ENCODE data around the gene USP22.

USP22 gene

DNA sequence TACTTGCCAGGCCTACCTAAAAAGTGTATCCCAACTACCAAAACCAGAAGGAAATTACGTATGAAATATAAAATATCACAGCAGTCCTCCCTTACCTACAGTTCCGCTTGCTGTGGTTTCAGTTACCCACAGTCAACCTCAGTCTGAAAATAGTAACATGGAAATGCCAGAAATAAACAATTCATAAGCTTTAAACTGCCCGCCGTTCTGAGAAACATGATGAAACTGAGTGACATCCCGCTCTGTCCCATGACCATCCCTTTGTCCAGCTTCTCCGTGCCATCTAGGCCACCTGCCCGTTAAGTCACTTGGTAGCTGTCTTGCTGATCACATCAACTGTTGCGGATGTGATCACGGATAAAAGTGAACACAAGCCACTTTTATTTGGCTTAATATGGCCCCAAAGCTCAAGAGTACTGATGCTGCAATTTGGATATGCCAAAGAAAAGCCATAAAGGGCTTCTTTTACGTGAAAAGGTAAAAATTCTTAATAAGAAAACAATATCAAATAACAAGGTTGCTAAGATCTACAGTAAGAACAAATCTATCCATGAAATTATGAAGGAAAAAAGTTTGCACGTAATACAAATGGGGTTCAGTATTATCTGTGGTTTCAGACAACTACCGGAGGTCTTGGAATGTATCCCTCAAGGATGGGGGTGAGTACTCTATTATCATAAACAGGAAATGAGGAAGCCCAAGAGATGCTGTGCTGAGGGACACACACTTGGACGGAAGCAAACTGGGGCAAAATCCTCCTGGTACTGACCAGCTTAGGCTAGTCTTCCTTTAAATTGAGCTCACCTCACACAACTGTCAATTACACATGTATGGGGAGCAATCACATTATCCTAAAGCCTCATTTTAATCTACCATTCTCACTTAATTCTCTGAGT, 8.2 kb downstream of the USP22 start:
- no peaks in the 10 kb centered on the region for H3K4me1 ChIP-seq

GRCh38 chr17:21033350-21033749, 9.5 kb downstream of the USP22 start:
- DNase-seq, result no peak
- Histone ChIP-seq H3K36me3 (peaks cover 21% of the 10 kb centered on the region), H3K27me3 (no peaks in the 10 kb centered on the region), H3K4me3 (ENCODE audit: low read depth, low read length) (no peak overlapping the region), H3K9me3 (no peaks in the 10 kb centered on the region), H3K4me1 (no peaks in the 10 kb centered on the region)
- TF ChIP-seq, protein P1, sequence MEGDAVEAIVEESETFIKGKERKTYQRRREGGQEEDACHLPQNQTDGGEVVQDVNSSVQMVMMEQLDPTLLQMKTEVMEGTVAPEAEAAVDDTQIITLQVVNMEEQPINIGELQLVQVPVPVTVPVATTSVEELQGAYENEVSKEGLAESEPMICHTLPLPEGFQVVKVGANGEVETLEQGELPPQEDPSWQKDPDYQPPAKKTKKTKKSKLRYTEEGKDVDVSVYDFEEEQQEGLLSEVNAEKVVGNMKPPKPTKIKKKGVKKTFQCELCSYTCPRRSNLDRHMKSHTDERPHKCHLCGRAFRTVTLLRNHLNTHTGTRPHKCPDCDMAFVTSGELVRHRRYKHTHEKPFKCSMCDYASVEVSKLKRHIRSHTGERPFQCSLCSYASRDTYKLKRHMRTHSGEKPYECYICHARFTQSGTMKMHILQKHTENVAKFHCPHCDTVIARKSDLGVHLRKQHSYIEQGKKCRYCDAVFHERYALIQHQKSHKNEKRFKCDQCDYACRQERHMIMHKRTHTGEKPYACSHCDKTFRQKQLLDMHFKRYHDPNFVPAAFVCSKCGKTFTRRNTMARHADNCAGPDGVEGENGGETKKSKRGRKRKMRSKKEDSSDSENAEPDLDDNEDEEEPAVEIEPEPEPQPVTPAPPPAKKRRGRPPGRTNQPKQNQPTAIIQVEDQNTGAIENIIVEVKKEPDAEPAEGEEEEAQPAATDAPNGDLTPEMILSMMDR (IDR thresholded peaks at IDR 0.05; ENCODE audit: low read depth, low read length), result no peak

More for the DNA sequence above, 8.2 kb downstream of the USP22 start:
- H3K4me3 ChIP-seq (ENCODE audit: low read depth, low read length), result no peak overlapping the region
- H3K27me3 ChIP-seq, result no peaks in the 10 kb centered on the region
- TF ChIP-seq, protein P1 (IDR thresholded peaks at IDR 0.05; ENCODE audit: low read depth, low read length), result no peak
- H3K36me3 ChIP-seq, result peaks cover 19% of the 10 kb centered on the region
- no peak for DNase-seq
- no peaks in the 10 kb centered on the region for H3K9me3 ChIP-seq

DNA sequence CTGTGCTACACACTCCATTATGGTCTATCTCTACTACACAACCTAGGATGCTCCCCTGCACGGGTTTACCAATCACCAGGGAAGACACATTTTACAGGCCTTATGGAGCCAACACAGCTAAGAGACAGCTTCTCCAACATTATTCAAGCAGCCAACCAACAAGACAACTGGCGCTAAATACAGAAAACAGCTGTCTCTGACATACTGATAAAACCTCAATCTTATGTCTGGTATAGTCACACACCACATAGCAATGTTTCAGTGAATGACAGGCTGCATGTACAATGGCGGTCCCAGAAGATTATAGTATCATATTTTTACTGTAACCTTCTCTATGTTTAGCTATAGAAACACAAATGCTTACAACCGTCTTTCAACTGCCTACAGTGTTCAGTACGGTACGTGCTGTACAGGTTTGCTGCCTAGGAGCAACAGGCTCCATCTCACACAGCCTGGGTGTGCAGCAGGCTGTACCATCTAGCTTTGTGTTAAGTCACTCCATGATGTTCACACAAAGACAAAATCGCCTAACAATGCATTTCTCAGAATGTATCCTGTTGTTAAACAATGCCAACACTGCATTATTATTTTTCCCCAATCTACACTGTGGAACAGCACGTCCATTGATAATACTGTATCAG, 10.9 kb downstream of the USP22 start:
- no peak for DNase-seq
- H3K36me3 ChIP-seq, result peaks cover 24% of the 10 kb centered on the region
- H3K4me3 ChIP-seq (ENCODE audit: low read depth, low read length), result no peak overlapping the region
- H3K27me3 ChIP-seq, result no peaks in the 10 kb centered on the region
- no peaks in the 10 kb centered on the region for H3K4me1 ChIP-seq
- H3K9me3 ChIP-seq, result no peaks in the 10 kb centered on the region
- TF ChIP-seq, protein P1 (IDR thresholded peaks at IDR 0.05; ENCODE audit: low read depth, low read length), result no peak

DNA sequence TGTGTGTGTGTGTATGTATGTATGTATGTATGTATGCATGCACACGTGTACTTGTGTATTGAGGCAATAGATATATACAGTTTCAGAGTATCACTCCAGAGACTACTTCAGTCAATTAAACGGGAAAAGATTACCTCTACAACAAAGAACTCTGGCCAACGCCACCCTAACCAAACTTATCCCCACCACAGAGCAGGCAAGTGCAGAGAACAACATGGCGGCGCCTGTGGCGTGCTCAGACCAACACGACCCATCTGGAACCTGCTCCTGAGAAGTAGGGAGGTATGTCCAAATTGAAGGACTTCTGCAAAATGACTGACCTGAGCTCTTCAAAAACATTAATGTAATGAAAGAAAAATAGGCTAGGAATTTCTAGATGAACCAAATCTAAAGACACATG, 12.4 kb downstream of the USP22 start:
- H3K27me3 ChIP-seq, result no peaks in the 10 kb centered on the region
- H3K9me3 ChIP-seq, result no peaks in the 10 kb centered on the region
- H3K36me3 ChIP-seq, result peaks cover 36% of the 10 kb centered on the region
- TF ChIP-seq, protein P1 (IDR thresholded peaks at IDR 0.05; ENCODE audit: low read depth, low read length), result no peak
- no peak overlapping the region for H3K4me3 ChIP-seq (ENCODE audit: low read depth, low read length)
- no peaks in the 10 kb centered on the region for H3K4me1 ChIP-seq
- DNase-seq, result no peak

DNA sequence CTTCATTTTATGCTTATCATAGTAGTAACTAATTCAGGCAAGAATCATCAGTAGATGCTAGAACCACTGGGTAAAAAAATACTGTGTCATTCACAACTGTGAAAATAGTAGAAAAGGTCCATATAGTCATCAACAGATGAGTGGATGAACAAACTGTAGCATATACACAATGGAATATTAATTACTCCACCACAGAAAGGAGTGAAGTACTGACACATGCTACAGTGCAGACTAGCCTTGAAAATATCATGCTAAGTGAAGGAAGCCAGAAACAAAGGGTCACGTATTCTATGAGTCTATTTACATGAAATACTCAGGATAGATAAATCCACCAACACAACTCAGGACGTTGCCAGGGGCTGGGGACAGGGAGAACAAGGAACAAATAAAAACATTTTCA, 13.3 kb downstream of the USP22 start:
- Histone ChIP-seq H3K4me1 (no peaks in the 10 kb centered on the region), H3K36me3 (peaks cover 42% of the 10 kb centered on the region), H3K4me3 (ENCODE audit: low read depth, low read length) (no peak overlapping the region), H3K27me3 (no peaks in the 10 kb centered on the region), H3K9me3 (no peaks in the 10 kb centered on the region)
- TF ChIP-seq, protein P1 (IDR thresholded peaks at IDR 0.05; ENCODE audit: low read depth, low read length), result no peak
- DNase-seq, result no peak

- DNase-seq, result no peak
- H3K36me3 ChIP-seq, result peaks cover 46% of the 10 kb centered on the region
- H3K4me3 ChIP-seq (ENCODE audit: low read depth, low read length), result no peak overlapping the region
- H3K4me1 ChIP-seq, result no peaks in the 10 kb centered on the region
- TF ChIP-seq, protein P1 (IDR thresholded peaks at IDR 0.05; ENCODE audit: low read depth, low read length), result no peak
- no peaks in the 10 kb centered on the region for H3K9me3 ChIP-seq
- no peaks in the 10 kb centered on the region for H3K27me3 ChIP-seq
These were observed 13.8 kb downstream of the USP22 start for GRCh38 chr17:21029036-21029435.

Data from BE2C (cell line).